HepG2 (cell line): Measurements from ENCODE around the gene SLC25A38. TPM values are rescaled to one million over a fixed set of nuclear protein-coding genes. Genes with fewer than 3 reads are reported as not detected.

ENCODE experiments used
- CREB1 ChIP-seq, 2 experiments: fragments of 450-650 bp in 1 of 2; IDR thresholded peaks; 2 replicates each; pipeline ENCODE4 v1.6.1; 2016 to 2017; ENCODE audit warnings: control low read depth in 1 of 2, mild to moderate bottlenecking in 1 of 2, missing compliant biosample characterization in 1 of 2, missing genetic modification characterization in 1 of 2
- DNMT1 ChIP-seq: sonication (generic); formaldehyde crosslinking; IDR thresholded peaks from 2 replicates; pipeline ENCODE4 v1.5.1; 2020; ENCODE audit warnings: mild to moderate bottlenecking, missing genetic modification reagents
- U2AF1 ChIP-seq: fragments of 200-400 bp; formaldehyde crosslinking; optimal IDR thresholded peaks from 2 replicates; pipeline ENCODE3; 2017; ENCODE audit warnings: mild to moderate bottlenecking, low read depth, low read length
- USF2 ChIP-seq, 2 experiments: sonication (generic) in 1 of 2; formaldehyde crosslinking in 1 of 2; IDR thresholded peaks; 2 replicates each; pipeline versions ENCODE4 v1.5.1 to v1.6.1; 2011 to 2020; ENCODE audit warnings: borderline replicate concordance in 1 of 2, low read depth in 1 of 2, low read length in 1 of 2, mild to moderate bottlenecking in 1 of 2, missing genetic modification reagents in 1 of 2, moderate library complexity in 1 of 2
- ZBTB26 ChIP-seq: IDR thresholded peaks from 2 replicates; pipeline ENCODE4 v1.6.1; 2016; ENCODE audit warnings: missing compliant biosample characterization, missing genetic modification reagents, borderline replicate concordance
- ZNF121 ChIP-seq: sonication (generic); formaldehyde crosslinking; IDR thresholded peaks from 2 replicates; pipeline ENCODE4 v1.5.0; 2020; ENCODE audit warnings: mild to moderate bottlenecking, missing genetic modification reagents
- ZNF496 ChIP-seq: sonication (generic); formaldehyde crosslinking; IDR thresholded peaks from 2 replicates; pipeline ENCODE4 v1.8.1; 2023; ENCODE audit warnings: mild to moderate bottlenecking, moderate library complexity, missing genetic modification reagents; ENCODE audit not compliant: insufficient replicate concordance
- ZNF800 ChIP-seq: sonication (generic); formaldehyde crosslinking; IDR thresholded peaks from 2 replicates; pipeline ENCODE4 v1.4.0; 2020; ENCODE audit warnings: missing genetic modification reagents
- ZNF83 ChIP-seq: sonication (generic); formaldehyde crosslinking; IDR thresholded peaks from 2 replicates; pipeline ENCODE4 v1.4.0; 2020; ENCODE audit warnings: missing genetic modification reagents, mild to moderate bottlenecking, borderline replicate concordance
- polyA plus RNA-seq, 8 experiments: library from polyadenylated mRNA; depleted of rRNA in 3 of 8; stranded (reverse) in 7 of 8; unstranded in 1 of 8; fragments of >200 nt; fragmentation: Illumina TruSeq in 4 of 8; extraction: Trizol in 4 of 8; gene quantifications; 2 replicates each; pipeline versions ENCODE4 v1.2.1 to v1.2.3, GENCODE V29; 2011 to 2016; ENCODE audit warnings: low read depth in 4 of 8, missing spikeins in 1 of 8, mixed read lengths in 1 of 8; ENCODE audit not compliant: insufficient read depth in 1 of 8
- total RNA-seq, 5 experiments: library from RNA; depleted of rRNA; stranded (reverse); fragments of >200 nt; fragmentation: Illumina TruSeq; extraction: Trizol; gene quantifications; 2 replicates each; pipeline ENCODE4 v1.2.3, GENCODE V29; 2016; ENCODE audit warnings: low read depth in 1 of 5
- TF ChIP-seq, protein P1 (sequence below): sonication (generic); formaldehyde crosslinking; IDR thresholded peaks from 2 replicates; pipeline ENCODE4 v1.5.1; 2020; ENCODE audit warnings: mild to moderate bottlenecking, missing genetic modification reagents, borderline replicate concordance
- TF ChIP-seq, protein P2 (sequence below): IDR thresholded peaks from 2 replicates; pipeline ENCODE4 v1.6.1; 2016

Gene SLC25A38
- total and polyA plus RNA-seq, 2 of the 13 experiments (the other 11 are each of a cell fraction or from before 2014, with no cell fraction given), result 32.5 to 35.4 TPM

GRCh38 chr3:39383881-39384664, 903 bp downstream of the SLC25A38 start (continued):
- TF ChIP-seq, protein P1, sequence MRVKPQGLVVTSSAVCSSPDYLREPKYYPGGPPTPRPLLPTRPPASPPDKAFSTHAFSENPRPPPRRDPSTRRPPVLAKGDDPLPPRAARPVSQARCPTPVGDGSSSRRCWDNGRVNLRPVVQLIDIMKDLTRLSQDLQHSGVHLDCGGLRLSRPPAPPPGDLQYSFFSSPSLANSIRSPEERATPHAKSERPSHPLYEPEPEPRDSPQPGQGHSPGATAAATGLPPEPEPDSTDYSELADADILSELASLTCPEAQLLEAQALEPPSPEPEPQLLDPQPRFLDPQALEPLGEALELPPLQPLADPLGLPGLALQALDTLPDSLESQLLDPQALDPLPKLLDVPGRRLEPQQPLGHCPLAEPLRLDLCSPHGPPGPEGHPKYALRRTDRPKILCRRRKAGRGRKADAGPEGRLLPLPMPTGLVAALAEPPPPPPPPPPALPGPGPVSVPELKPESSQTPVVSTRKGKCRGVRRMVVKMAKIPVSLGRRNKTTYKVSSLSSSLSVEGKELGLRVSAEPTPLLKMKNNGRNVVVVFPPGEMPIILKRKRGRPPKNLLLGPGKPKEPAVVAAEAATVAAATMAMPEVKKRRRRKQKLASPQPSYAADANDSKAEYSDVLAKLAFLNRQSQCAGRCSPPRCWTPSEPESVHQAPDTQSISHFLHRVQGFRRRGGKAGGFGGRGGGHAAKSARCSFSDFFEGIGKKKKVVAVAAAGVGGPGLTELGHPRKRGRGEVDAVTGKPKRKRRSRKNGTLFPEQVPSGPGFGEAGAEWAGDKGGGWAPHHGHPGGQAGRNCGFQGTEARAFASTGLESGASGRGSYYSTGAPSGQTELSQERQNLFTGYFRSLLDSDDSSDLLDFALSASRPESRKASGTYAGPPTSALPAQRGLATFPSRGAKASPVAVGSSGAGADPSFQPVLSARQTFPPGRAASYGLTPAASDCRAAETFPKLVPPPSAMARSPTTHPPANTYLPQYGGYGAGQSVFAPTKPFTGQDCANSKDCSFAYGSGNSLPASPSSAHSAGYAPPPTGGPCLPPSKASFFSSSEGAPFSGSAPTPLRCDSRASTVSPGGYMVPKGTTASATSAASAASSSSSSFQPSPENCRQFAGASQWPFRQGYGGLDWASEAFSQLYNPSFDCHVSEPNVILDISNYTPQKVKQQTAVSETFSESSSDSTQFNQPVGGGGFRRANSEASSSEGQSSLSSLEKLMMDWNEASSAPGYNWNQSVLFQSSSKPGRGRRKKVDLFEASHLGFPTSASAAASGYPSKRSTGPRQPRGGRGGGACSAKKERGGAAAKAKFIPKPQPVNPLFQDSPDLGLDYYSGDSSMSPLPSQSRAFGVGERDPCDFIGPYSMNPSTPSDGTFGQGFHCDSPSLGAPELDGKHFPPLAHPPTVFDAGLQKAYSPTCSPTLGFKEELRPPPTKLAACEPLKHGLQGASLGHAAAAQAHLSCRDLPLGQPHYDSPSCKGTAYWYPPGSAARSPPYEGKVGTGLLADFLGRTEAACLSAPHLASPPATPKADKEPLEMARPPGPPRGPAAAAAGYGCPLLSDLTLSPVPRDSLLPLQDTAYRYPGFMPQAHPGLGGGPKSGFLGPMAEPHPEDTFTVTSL (CRISPR knock-in tag), result no peak
- no peak for TF ChIP-seq ZNF121 (CRISPR knock-in tag)
- peak; percentile 83 for TF ChIP-seq CREB1 (IDR thresholded peaks at IDR 0.05)
- TF ChIP-seq CREB1 (CRISPR knock-in tag; IDR thresholded peaks at IDR 0.05), result peak; percentile 83
- no peak for TF ChIP-seq ZBTB26 (CRISPR knock-in tag)
- TF ChIP-seq ZNF83 (CRISPR knock-in tag), result peak; percentile 83; the same call in 1 of the 2 replicates
- TF ChIP-seq USF2 (IDR thresholded peaks at IDR 0.05; ENCODE audit: low read depth, low read length), result no peak
- TF ChIP-seq USF2 (CRISPR knock-in tag; IDR thresholded peaks at IDR 0.05; ENCODE audit: borderline replicate concordance), result no peak
- TF ChIP-seq DNMT1 (CRISPR knock-in tag), result no peak
- peak; percentile 59; the same call in 1 of the 2 replicates for TF ChIP-seq ZNF800 (CRISPR knock-in tag)
- TF ChIP-seq, protein P2, sequence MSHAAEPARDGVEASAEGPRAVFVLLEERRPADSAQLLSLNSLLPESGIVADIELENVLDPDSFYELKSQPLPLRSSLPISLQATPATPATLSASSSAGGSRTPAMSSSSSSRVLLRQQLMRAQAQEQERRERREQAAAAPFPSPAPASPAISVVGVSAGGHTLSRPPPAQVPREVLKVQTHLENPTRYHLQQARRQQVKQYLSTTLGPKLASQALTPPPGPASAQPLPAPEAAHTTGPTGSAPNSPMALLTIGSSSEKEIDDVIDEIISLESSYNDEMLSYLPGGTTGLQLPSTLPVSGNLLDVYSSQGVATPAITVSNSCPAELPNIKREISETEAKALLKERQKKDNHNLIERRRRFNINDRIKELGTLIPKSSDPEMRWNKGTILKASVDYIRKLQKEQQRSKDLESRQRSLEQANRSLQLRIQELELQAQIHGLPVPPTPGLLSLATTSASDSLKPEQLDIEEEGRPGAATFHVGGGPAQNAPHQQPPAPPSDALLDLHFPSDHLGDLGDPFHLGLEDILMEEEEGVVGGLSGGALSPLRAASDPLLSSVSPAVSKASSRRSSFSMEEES (CRISPR knock-in tag), result no peak
- no peak for TF ChIP-seq U2AF1
- TF ChIP-seq ZNF496 (CRISPR knock-in tag), result no peak
